Lung (tissue), 12 donors: ENCODE data around the gene UNC5C. TPM values are rescaled to one million over a fixed set of nuclear protein-coding genes. Genes with fewer than 3 reads are reported as not detected.
A peak's percentile ranks its signal among the peaks of the same experiment; 100 is the strongest.

ENCODE experiments used
- ATAC-seq: fragments of 200-7000 bp; cut with Tn5 transposase; one replicate; pipeline ENCODE4 v1.9.1; 2020; ENCODE audit warnings: moderate number of reproducible peaks; ENCODE audit not compliant: insufficient read depth, low FRiP score
- DNase-seq, 3 donors: peaks; one replicate each; pipeline ENCODE4 v3.0.0-alpha.2; 2013 to 2017
- H3K27ac ChIP-seq, 2 donors: one replicate each; pipeline ENCODE4 v1.5.1; 2013; ENCODE audit warnings: mild to moderate bottlenecking in 2 of 2, moderate library complexity in 2 of 2, control low read depth in 1 of 2, inconsistent platforms in 1 of 2, low read depth in 1 of 2, low read length in 1 of 2
- H3K27me3 ChIP-seq, 3 donors: one replicate each; pipeline ENCODE4 v1.5.1; 2013; ENCODE audit warnings: low read length in 2 of 3; ENCODE audit not compliant: control insufficient read depth in 3 of 3, insufficient read depth in 3 of 3
- H3K36me3 ChIP-seq, 4 donors: one replicate each; pipeline ENCODE4 v1.5.1; 2013; ENCODE audit warnings: low read length in 4 of 4, mild to moderate bottlenecking in 1 of 4, moderate library complexity in 1 of 4; ENCODE audit not compliant: control insufficient read depth in 4 of 4, insufficient read depth in 4 of 4
- H3K4me1 ChIP-seq, 5 donors: one replicate each; pipeline ENCODE4 v1.5.1; 2013; ENCODE audit warnings: low read length in 5 of 5, mild to moderate bottlenecking in 2 of 5, moderate library complexity in 1 of 5; ENCODE audit not compliant: control insufficient read depth in 5 of 5, insufficient read depth in 5 of 5
- H3K4me3 ChIP-seq: one replicate; pipeline ENCODE4 v1.5.1; 2013; ENCODE audit warnings: mild to moderate bottlenecking, control low read depth, moderate library complexity
- H3K9ac ChIP-seq, 2 donors: one replicate each; pipeline ENCODE4 v1.5.1; 2013; ENCODE audit warnings: low read length in 2 of 2, control low read depth in 1 of 2; ENCODE audit not compliant: insufficient read depth in 1 of 2
- H3K9me3 ChIP-seq, 4 donors: one replicate each; pipeline ENCODE4 v1.5.1; 2013; ENCODE audit warnings: low read length in 3 of 4, mild to moderate bottlenecking in 1 of 4, moderate library complexity in 1 of 4; ENCODE audit not compliant: control insufficient read depth in 4 of 4, insufficient read depth in 3 of 4
- WGBS, 2 donors: extraction: QIAGEN DNeasy Blood & Tissue Kit; methylation state at CpG; one replicate each; pipeline ENCODE4 v1.1.7; 2013; 5-methylcytosine and 5-hydroxymethylcytosine counted together
- polyA plus RNA-seq, 2 donors: library from polyadenylated mRNA; stranded (reverse); fragments of 200-250 nt; gene quantifications; one replicate each; pipeline ENCODE4 v1.2.1, GENCODE V29; 2013
- total RNA-seq, 2 donors: library from RNA; depleted of rRNA in 1 of 2; stranded (reverse); fragments of >200 nt in 1 of 2; gene quantifications; one replicate each; pipeline ENCODE4 v1.2.1, GENCODE V29; 2014 to 2021
- TF ChIP-seq, protein P1 (sequence below): IDR thresholded peaks from 2 replicates; pipeline ENCODE4 v1.5.1; 2012; ENCODE audit warnings: mild to moderate bottlenecking; ENCODE audit errors: control extremely low read depth, extremely low read depth
- donor health status: control.
- donor health status: control.
- donor health status: Bipolar disorder and iron deficiency.
- donor health status: healthy.
- donor health status: DM: yes; HTN: yes; CAD: no.

The UNC5C gene
- total and polyA plus RNA-seq, 4 donors = 0.55 to 27.9 (median 3.8) TPM

DNA sequence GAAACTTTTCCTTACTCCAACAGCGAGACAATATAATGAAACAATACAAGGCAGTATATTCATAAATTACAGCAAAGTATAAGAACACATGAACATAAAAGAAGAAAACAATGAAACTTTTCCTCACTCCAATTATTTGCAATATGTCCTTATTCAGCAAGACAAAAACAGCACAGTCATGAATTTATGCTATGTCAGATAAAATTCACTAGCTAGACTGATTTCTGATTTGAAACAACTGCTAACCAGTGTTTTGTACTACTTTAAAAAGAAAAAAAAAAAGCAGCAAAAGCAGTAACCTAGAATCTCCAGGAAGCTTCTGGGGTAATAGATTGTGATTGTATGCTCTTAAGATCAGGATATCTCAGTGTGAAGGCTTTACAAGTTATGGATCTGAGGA is 45.2 kb upstream of the UNC5C start:
- TF ChIP-seq, protein P1, sequence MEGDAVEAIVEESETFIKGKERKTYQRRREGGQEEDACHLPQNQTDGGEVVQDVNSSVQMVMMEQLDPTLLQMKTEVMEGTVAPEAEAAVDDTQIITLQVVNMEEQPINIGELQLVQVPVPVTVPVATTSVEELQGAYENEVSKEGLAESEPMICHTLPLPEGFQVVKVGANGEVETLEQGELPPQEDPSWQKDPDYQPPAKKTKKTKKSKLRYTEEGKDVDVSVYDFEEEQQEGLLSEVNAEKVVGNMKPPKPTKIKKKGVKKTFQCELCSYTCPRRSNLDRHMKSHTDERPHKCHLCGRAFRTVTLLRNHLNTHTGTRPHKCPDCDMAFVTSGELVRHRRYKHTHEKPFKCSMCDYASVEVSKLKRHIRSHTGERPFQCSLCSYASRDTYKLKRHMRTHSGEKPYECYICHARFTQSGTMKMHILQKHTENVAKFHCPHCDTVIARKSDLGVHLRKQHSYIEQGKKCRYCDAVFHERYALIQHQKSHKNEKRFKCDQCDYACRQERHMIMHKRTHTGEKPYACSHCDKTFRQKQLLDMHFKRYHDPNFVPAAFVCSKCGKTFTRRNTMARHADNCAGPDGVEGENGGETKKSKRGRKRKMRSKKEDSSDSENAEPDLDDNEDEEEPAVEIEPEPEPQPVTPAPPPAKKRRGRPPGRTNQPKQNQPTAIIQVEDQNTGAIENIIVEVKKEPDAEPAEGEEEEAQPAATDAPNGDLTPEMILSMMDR = no peak
- H3K9me3 ChIP-seq = no peaks in the 10 kb centered on the region
- H3K27me3 ChIP-seq = no peaks in the 10 kb centered on the region
- no peak for ATAC-seq
- H3K36me3 ChIP-seq = no peaks in the 10 kb centered on the region
- 91 to 97% methylated on average over 1 of the region's 1 CpG for WGBS, 2 donors
- DNase-seq = peak in 2 of 3 donors; percentile 24 to 54
- H3K4me3 ChIP-seq = no peak overlapping the region
- H3K4me1 ChIP-seq = no peaks in the 10 kb centered on the region
- H3K9ac ChIP-seq = no peak overlapping the region
- no peak overlapping the region for H3K27ac ChIP-seq

DNA sequence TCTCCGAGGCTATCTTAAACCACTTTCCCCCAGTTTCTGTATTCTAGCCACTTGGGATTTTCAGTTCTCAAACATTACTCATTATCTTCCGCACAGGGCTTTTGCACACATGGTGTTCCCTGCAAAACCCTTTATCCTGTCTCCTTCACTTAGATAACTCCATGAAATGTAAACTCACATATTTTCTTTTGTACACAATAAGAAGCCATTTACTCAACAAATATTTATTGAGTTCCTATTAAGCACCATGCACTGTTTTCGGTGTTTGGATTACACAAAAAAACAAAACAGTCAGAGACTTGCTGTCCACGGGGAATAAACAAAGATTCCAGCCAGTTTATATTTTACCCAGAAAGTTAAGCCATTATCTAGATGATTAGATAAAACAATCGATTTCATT is 42.5 kb upstream of the UNC5C start:
- ATAC-seq (no peak), DNase-seq (peak in 2 of 3 donors; percentile 17 to 33)
- 63 to 73% methylated on average over 5 of the region's 5 CpGs for WGBS, 2 donors
- H3K9me3 ChIP-seq = no peaks in the 10 kb centered on the region
- H3K4me3 ChIP-seq = no peak overlapping the region
- TF ChIP-seq, protein P1 = no peak
- no peaks in the 10 kb centered on the region for H3K4me1 ChIP-seq
- H3K27me3 ChIP-seq = no peaks in the 10 kb centered on the region
- no peak overlapping the region for H3K9ac ChIP-seq
- no peaks in the 10 kb centered on the region for H3K36me3 ChIP-seq
- H3K27ac ChIP-seq = no peak overlapping the region

DNA sequence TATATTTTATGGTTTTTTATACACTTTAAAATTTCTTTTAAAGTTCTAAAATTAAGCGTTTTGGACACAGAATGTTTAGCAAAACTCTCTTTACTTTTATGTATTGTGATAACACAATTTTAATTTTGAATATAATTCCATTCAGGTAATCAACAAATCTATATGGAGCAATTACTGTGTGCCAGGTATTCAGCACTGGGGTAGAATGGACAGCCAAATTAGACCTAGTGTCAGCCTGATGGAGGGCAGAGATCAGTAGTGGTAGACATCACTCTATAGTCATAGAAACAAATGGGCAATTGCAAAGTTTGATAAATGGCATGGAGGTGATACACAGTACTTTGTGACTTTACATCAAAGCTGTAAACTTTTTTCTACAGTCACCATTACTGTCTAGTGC is 41.8 kb upstream of the UNC5C start:
- DNase-seq = no peak
- Histone ChIP-seq H3K9me3 (no peaks in the 10 kb centered on the region), H3K27me3 (no peaks in the 10 kb centered on the region), H3K4me1 (no peaks in the 10 kb centered on the region), H3K27ac (no peak overlapping the region), H3K4me3 (no peak overlapping the region), H3K9ac (no peak overlapping the region), H3K36me3 (no peaks in the 10 kb centered on the region)
- WGBS, 2 donors = 93 to 98% methylated on average over 1 of the region's 1 CpG
- ATAC-seq = no peak
- TF ChIP-seq, protein P1 = no peak

DNA sequence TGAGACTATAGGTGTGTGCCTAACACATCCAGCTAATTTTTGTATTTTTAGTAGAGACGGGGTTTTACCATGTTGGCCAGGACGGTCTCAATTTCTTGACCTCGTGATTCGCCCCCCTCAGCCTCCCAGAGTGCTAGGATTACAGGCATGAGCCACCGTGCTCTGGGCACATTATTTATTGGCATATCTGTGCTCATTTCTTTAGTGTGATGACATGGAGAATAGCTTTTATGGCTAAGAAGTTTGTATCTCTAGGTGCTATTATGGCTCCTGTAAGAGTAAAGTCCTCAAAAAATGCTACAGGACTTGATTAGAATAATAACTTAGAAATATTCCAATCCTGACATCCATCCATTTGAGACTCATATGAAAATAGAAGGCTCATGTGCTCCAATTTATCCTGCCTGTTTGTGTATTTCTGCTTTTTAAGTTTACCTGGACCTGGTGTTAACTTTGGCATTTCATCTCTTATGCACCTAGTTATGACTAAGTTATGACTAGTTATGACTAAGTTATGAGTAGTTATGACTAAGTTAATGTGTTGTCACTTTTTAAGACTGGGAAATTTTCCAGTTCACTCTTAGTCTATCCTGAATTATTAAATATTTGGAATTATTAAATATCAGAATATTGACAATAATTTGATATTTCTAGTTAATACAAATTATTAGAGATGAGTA is 36.4 kb upstream of the UNC5C start:
- TF ChIP-seq, protein P1 = no peak
- Histone ChIP-seq H3K27ac (no peak overlapping the region), H3K9ac (no peak overlapping the region), H3K9me3 (peaks cover 0 to 3% (median 0%) of the 10 kb centered on the region in 4 donors), H3K36me3 (no peaks in the 10 kb centered on the region), H3K27me3 (no peaks in the 10 kb centered on the region), H3K4me1 (no peaks in the 10 kb centered on the region), H3K4me3 (no peak overlapping the region)
- DNase-seq = no peak
- 69 to 75% methylated on average over 5 of the region's 5 CpGs for WGBS, 2 donors
- no peak for ATAC-seq
